Stimulated activated CD4-positive, alpha-beta T cell treated with anti-CD3 and anti-CD28 coated beads, Interleukin-12 subunit alpha, Interleukin-12 subunit beta, amount 100 ng/mL, for 24 hours (primary cell): ENCODE measurements around the gene MDK.
"Not testable (repeated sequence)": the region's sequence is repeated elsewhere in the genome, so short reads cannot be mapped to it uniquely, and the experiment has no call there.

Experiments used
- DNase-seq, 2 experiments: peaks; one replicate each; pipeline ENCODE4 v3.0.0-alpha.2; 2020; ENCODE audit warnings: low read depth in 2 of 2

The MDK gene

GRCh38 chr11:46367244-46367915 is 14.1 kb upstream of the MDK start:
- peak in 1 of 2 experiments; percentile 65 for DNase-seq

- no peak for DNase-seq
Observed at GRCh38 chr11:46367916-46368267, 13.6 kb upstream of the MDK start.

DNA sequence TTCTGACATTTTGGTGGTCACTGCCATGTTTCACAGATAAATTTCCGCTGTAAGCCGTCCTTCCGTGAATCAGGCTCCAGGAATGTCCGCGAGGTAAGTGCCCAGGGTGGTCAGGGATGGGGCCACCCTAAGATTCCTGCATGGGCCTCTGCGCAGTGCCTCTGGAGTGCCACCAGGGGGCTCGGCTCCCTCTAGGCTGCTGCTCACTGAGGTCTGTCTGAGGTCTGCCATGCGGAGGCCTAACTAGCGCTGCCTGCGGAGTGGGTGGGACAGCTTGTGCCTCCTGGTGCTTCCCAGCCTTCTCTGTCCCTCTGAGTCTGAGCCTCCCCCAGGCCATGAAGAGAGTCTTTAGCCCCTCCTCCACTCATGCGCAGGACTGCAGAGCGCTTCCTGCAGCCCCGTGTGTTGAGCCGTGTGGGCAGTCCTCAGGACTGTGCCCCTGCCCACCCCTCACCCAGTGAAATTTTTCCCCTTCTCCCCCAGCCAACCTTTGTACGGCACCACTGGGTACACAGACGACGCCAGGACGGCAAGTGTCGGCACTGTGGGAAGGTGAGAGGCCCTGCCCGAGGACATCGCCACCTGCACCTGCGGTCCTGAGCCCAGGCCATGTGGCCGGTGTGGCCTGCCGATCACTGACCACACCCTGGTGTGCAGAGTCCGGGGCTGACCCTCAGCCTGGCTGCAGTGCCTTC is 11.9 kb upstream of the MDK start:
- peak in 1 of 2 experiments; percentile 52 for DNase-seq

DNA sequence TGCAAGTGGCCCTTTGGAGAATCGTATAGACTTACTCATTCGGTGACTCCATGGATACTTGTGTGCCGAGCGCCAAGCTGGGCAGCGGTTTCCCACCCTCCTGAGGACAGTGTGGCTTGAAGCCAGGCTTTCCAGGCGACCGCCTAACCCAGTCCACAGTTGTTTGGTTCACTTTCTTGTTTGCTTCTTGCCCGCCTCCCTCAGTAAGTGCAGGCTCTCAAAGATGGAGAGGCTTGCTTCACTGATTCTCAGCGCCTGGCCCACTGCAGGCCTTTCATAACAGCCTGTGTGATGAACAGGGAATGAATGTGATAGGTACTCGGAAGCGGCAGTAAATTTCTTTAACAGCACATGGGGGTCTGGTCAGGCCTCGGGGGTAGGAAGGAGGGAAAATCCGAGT is 11.2 kb upstream of the MDK start:
- no peak for DNase-seq

DNA sequence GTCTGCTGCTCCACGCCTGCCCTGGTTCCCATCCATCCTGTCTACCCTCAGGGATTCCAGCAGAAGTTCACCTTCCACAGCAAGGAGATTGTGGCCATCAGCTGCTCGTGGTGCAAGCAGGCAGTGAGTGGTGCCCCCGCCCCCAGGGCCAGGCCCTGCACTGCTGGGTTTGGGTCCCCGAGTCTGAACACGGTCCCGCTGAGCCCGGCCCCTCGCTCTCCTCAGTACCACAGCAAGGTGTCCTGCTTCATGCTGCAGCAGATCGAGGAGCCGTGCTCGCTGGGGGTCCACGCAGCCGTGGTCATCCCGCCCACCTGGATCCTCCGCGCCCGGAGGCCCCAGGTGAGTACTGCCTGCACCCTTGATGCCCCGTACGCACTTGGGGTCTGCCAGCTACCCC is 10.2 kb upstream of the MDK start:
- not testable (repeated sequence) for DNase-seq

DNA sequence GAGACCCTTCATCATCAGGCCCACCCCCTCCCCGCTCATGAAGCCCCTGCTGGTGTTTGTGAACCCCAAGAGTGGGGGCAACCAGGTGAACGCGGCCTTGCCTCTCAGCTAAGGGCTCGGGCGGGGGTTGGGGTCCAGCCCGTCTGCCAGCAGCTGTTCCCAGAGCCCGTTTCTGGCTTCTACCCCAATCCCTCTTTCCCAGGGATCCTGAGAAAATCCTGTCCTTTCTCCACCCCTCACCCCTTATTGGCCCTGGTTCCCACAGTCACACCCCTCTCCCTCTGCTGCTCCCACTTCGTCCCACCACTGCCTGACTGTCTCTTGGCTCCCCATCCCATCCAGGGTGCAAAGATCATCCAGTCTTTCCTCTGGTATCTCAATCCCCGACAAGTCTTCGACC is 9.4 kb upstream of the MDK start:
- DNase-seq, result no peak

DNA sequence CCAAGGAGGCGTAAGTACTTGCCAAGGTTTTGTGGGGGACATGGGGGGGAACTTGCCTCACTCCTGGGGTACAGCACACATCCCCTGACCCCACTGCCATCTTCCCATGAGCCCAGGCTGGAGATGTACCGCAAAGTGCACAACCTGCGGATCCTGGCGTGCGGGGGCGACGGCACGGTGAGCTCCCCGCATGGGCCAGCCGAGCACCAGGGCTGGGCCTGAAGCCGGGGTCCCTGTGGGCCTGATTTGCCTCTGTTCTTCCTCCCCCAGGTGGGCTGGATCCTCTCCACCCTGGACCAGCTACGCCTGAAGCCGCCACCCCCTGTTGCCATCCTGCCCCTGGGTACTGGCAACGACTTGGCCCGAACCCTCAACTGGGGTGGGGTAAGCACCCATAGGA is 9.0 kb upstream of the MDK start:
- not testable (repeated sequence) for DNase-seq

DNA sequence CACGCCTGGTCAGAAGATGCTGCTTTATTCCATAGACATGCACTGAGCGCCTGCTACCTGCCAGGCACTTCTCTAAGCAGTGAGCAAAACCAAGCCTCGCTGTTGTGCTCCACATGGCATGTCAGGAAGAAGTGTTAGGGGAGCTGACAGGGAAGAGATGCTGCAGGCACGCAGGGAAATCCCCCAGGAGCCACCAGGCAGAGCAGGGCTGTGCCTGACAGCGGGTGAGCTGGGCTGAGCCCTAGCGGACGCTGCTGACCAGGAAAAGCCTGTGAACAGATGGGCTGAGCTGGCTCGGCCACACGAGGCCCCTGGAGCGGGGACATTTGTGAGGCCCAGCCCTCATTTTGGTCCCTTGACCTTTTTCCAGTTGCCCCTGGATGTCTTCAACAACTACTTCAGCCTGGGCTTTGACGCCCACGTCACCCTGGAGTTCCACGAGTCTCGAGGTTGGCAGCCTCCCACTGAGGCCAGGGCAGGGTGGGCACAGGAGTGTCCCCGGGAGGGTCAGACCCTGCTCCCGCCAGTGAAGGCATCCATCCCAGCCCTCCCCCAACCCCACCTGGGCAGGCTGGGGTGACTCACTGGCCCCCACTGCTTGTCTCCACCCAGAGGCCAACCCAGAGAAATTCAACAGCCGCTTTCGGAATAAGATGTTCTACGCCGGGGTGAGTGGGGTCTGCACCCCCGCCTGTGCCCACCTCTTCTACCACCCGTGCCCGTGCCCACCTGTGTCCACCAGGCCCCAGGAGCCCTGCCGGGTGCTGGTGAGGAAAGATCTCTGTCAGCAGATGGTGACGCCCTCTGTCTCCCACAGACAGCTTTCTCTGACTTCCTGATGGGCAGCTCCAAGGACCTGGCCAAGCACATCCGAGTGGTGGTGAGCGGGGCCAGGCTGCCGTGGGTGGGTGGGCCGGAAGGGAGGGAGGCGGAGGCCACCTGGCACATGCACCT is 7.4 kb upstream of the MDK start:
- no peak for DNase-seq

DNA sequence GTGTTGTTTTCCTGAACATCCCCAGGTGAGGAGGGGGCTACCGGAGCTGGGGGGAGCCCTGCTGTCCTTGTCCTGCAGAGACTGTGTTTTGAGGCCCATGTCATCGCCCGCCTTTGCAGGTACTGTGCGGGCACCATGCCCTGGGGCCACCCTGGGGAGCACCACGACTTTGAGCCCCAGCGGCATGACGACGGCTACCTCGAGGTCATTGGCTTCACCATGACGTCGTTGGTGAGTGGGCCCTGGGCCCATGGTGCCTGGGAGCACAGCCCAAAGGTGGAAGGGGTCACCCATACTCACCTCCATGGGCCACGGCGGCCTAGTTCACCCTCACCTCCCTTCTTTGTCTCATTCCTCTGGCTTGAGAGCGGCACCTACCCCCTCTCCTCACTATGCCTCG is 6.7 kb upstream of the MDK start:
- no peak for DNase-seq

- DNase-seq, result no peak
Observed at GRCh38 chr11:46375392-46376101, 5.9 kb upstream of the MDK start.

GRCh38 chr11:46376258-46377050 is 5.0 kb upstream of the MDK start:
- no peak for DNase-seq

GRCh38 chr11:46377290-46377689 is 4.2 kb upstream of the MDK start:
- no peak for DNase-seq

DNA sequence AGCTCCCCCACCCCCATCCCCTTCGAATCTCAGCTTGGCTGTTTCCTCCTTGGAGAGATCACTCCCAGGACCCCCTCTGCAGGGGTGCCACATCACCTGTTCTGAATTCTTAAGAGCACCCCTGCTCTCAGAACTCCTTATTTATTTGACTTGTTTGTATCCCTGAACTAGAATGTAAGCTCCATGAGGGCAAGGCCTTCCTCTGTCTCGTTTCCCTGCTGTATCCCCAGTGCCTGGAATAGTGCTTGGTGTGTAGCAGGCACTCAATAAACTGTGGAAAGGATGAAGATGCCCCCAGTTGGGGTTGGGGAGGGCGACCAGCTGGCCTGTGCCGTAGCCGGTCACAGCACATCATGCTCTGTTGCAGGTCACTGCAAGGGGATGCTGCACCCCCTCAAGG is 3.6 kb upstream of the MDK start:
- DNase-seq, result no peak

GRCh38 chr11:46378296-46378695 is 3.2 kb upstream of the MDK start:
- no peak for DNase-seq

GRCh38 chr11:46378811-46379481 is 2.5 kb upstream of the MDK start:
- no peak for DNase-seq

GRCh38 chr11:46379482-46380293 is 1.8 kb upstream of the MDK start:
- DNase-seq, result not testable (repeated sequence)

DNA sequence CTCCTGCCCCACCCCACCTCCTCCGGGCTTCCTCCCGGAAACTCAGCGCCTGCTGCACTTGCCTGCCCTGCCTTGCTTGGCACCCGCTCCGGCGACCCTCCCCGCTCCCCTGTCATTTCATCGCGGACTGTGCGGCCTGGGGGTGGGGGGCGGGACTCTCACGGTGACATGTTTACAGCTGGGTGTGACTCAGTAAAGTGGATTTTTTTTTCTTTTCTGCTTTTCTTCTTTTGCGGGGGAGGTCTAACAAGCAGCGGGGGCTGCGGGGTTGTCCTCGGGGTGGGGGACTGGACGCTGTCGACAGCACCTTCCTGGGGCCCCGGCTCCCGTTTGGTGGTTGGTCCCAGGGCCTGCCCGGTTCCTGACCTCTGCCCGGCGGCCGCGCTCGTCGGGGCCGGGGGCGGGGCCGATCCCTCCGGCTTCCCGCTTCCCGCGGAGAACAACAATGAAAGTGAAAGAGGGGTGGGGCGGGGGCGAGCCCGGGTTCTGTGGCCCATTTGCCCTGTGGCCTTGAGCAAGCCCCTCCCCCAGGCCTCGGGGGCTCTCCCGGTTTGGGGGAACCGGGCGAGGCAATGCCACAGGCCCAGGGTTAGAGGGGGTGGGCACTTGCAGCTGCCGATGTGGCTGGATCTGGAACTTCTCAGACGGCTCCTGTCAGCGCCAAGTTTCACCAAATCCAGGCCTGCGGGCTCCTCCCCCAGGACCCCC is 975 bp upstream of the MDK start:
- peak; percentile 39 to 63 for DNase-seq

GRCh38 chr11:46381819-46382645 is 563 bp downstream of the MDK start:
- DNase-seq, result no peak
